SU-DHL-6 (cell line): ENCODE measurements around the gene LIG3.
"Not testable (repeated sequence)": the region's sequence is repeated elsewhere in the genome, so short reads cannot be mapped to it uniquely, and the experiment has no call there.

Source experiments
- H2AFZ ChIP-seq: fragments of 200-600 bp; sonication (generic); 2 replicates; pipeline ENCODE4 v1.6.1; 2014; ENCODE audit warnings: low read depth, mild to moderate bottlenecking, moderate library complexity, mixed read lengths, antibody characterized with exemption, low read length; ENCODE audit not compliant: severe bottlenecking
- H3F3A ChIP-seq: fragments of 200-600 bp; shearing (Covaris generic); 2 replicates; pipeline ENCODE4 v1.6.0; 2016; ENCODE audit warnings: antibody characterized with exemption, mild to moderate bottlenecking; ENCODE audit not compliant: insufficient read depth
- H3K27ac ChIP-seq: fragments of 200-600 bp; sonication (generic); 2 replicates; pipeline ENCODE4 v1.5.1; 2016; ENCODE audit warnings: low read depth, mild to moderate bottlenecking, low read length, moderate library complexity, mixed read lengths
- H3K27me3 ChIP-seq: fragments of 200-600 bp; sonication (generic), shearing (Covaris generic); 2 replicates; pipeline ENCODE4 v1.6.0; 2014; ENCODE audit warnings: mild to moderate bottlenecking, low read length
- H3K36me3 ChIP-seq: fragments of 200-600 bp; sonication (generic); 2 replicates; pipeline ENCODE4 v1.6.1; 2014; ENCODE audit warnings: mild to moderate bottlenecking, low read length, mixed read lengths
- H3K4me2 ChIP-seq: fragments of 300-600, 200-600 bp; shearing (Covaris generic), sonication (generic); 2 replicates; pipeline ENCODE4 v1.6.0; 2014; ENCODE audit warnings: low read length, low read depth, mild to moderate bottlenecking; ENCODE audit not compliant: poor library complexity, severe bottlenecking
- H3K4me3 ChIP-seq: fragments of 200-600 bp; sonication (generic); 2 replicates; pipeline ENCODE4 v1.5.1; 2014; ENCODE audit warnings: antibody characterized with exemption, low read length, mild to moderate bottlenecking, mixed read lengths; ENCODE audit not compliant: insufficient read depth, poor library complexity, severe bottlenecking
- H3K79me2 ChIP-seq: fragments of 200-600 bp; sonication (generic); 2 replicates; pipeline ENCODE4 v1.6.1; 2014; ENCODE audit warnings: mild to moderate bottlenecking, low read length, moderate library complexity; ENCODE audit not compliant: insufficient read depth
- H3K9ac ChIP-seq: fragments of 200-600 bp; sonication (generic); 2 replicates; pipeline ENCODE4 v1.7.0; 2014; ENCODE audit warnings: mild to moderate bottlenecking, low read length
- H3K9me2 ChIP-seq: fragments of 200-600 bp; sonication (generic); replicated peaks from 2 replicates; pipeline ENCODE4 v1.6.1; 2014; ENCODE audit warnings: low read length; ENCODE audit not compliant: insufficient read depth
- H3K9me3 ChIP-seq: fragments of 200-600 bp; sonication (generic); 2 replicates; pipeline ENCODE4 v1.6.1; 2014; ENCODE audit warnings: low read length, mixed read lengths; ENCODE audit not compliant: insufficient read depth
- H4K20me1 ChIP-seq: fragments of 200-600 bp; sonication (generic); 2 replicates; pipeline ENCODE4 v1.6.1; 2014; ENCODE audit warnings: low read depth, mild to moderate bottlenecking, antibody characterized with exemption, low read length, moderate library complexity, mixed read lengths
- EZH2phosphoT487 ChIP-seq: fragments of 200-600 bp; sonication (generic), shearing (Covaris generic); conservative IDR thresholded peaks from 2 replicates; pipeline ENCODE4 v1.6.1; 2018; ENCODE audit warnings: mild to moderate bottlenecking, antibody characterized with exemption, low read length, moderate library complexity, mixed read lengths
- TF ChIP-seq, protein P1 (sequence below): fragments of 200-600 bp; sonication (generic); IDR thresholded peaks from one replicate; pipeline ENCODE4 v1.5.1; 2017; ENCODE audit warnings: antibody characterized with exemption, mild to moderate bottlenecking, low read length, moderate library complexity; ENCODE audit not compliant: insufficient read depth, poor library complexity, severe bottlenecking

Gene LIG3

GRCh38 chr17:34980353-34980680, at the start of gene LIG3:
LIG3 (plus strand) TSS chr17:34980512; CDS start chr17:34983006, 2,494 bp downstream.
- Histone ChIP-seq H2AFZ (peak within 1 kb of the TSS; percentile 99), H3K36me3 (no peaks in the 10 kb centered on the region), H3K79me2 (peaks cover 10% of the 10 kb centered on the region; the same call in 1 of the 2 replicates), H4K20me1 (no peaks in the 10 kb centered on the region), H3K9ac (peak within 1 kb of the TSS; percentile 93), H3K27ac (peak within 1 kb of the TSS; percentile 85), H3K4me2 (peak within 1 kb of the TSS; percentile 97), H3K4me3 (peak within 1 kb of the TSS; percentile 80), H3K9me3 (no peaks in the 10 kb centered on the region), H3K9me2 (no peaks in the 10 kb centered on the region), H3K27me3 (no peaks in the 10 kb centered on the region), H3F3A (no peaks in the 10 kb centered on the region)
- TF ChIP-seq, protein P1, sequence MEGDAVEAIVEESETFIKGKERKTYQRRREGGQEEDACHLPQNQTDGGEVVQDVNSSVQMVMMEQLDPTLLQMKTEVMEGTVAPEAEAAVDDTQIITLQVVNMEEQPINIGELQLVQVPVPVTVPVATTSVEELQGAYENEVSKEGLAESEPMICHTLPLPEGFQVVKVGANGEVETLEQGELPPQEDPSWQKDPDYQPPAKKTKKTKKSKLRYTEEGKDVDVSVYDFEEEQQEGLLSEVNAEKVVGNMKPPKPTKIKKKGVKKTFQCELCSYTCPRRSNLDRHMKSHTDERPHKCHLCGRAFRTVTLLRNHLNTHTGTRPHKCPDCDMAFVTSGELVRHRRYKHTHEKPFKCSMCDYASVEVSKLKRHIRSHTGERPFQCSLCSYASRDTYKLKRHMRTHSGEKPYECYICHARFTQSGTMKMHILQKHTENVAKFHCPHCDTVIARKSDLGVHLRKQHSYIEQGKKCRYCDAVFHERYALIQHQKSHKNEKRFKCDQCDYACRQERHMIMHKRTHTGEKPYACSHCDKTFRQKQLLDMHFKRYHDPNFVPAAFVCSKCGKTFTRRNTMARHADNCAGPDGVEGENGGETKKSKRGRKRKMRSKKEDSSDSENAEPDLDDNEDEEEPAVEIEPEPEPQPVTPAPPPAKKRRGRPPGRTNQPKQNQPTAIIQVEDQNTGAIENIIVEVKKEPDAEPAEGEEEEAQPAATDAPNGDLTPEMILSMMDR: no peak
- TF ChIP-seq EZH2phosphoT487: no peak

DNA sequence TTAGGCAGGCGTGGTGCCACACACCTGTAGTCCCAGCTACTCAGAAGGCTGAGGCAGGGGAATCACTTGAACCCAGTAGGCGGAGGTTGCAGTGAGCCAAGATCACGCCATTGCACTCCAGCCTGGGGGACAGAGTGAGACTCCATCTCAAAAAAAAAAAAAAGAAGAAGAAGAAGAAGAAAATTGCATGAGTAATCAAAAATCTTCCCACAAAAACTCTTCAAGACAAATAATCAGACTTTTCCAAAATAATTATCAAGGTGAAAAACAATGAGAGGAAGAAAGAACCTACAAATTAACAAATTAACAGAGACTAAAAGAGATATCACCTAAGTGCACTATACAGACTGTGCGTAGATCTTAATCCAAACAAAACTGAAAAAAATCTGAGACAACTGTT, 29.5 kb upstream of the LIG3 start:
- H3F3A ChIP-seq, H3K9me3 ChIP-seq, H3K27me3 ChIP-seq, H4K20me1 ChIP-seq, H3K4me2 ChIP-seq, H3K9me2 ChIP-seq, H2AFZ ChIP-seq, H3K4me3 ChIP-seq, H3K9ac ChIP-seq, H3K27ac ChIP-seq, H3K79me2 ChIP-seq, H3K36me3 ChIP-seq: not testable (repeated sequence)

GRCh38 chr17:34958438-34958837, 21.9 kb upstream of the LIG3 start:
- Histone ChIP-seq H3K27ac (no peak overlapping the region), H2AFZ (no peak overlapping the region), H3K36me3 (peaks cover 3% of the 10 kb centered on the region; the same call in 1 of the 2 replicates), H4K20me1 (no peaks in the 10 kb centered on the region), H3K4me2 (no peak overlapping the region), H3F3A (no peaks in the 10 kb centered on the region), H3K4me3 (no peak overlapping the region), H3K9me2 (no peaks in the 10 kb centered on the region), H3K9me3 (no peaks in the 10 kb centered on the region), H3K79me2 (peaks cover 19% of the 10 kb centered on the region), H3K27me3 (no peaks in the 10 kb centered on the region), H3K9ac (no peak overlapping the region)
- TF ChIP-seq, protein P1: no peak
- no peak for TF ChIP-seq EZH2phosphoT487

DNA sequence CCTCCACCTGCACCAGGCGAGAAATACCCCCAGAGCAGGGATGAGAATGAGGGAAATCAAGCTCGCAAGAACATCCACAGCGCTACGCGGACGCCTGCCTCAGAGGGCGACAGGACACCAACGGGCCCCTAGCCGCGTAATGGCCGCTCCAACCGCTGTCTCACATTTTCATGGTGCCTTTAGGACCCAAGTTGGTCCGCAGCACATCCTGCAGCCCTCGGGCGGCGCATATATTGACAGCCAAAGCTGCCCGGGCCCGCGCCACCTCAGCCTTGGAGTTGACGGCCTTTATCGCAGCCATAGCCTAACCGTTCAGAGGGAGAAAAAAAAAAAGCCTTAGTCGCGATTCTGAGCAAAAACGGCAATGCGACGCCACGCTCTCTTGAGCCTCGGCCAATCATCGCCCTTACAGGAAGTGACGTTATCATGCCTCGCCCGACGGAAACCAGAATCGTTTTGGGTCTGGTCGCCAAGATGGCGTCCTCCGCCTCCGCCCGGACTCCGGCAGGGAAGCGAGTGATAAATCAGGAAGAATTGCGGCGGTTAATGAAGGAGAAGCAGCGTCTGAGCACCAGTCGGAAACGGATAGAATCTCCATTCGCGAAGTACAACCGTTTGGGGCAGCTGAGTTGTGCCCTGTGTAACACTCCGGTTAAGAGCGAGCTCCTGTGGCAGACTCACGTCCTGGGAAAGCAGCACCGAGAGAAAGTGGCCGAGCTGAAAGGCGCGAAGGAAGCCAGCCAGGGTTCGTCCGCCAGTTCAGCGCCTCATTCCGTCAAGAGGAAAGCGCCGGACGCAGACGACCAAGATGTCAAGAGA, 19.0 kb upstream of the LIG3 start, which contains the start of the genes CCT6B and ZNF830:
TSS of gene CCT6B (minus strand) at position 368 of the 819 bp plus-strand sequence. CDS start at position 301, 67 bp downstream.
TSS of gene ZNF830 (plus strand) at position 448 of the 819 bp plus-strand sequence. CDS start at position 475, 27 bp downstream.
- Histone ChIP-seq H3F3A (no peaks in the 10 kb centered on the region), H3K27ac (peak within 1 kb of the TSS; percentile 42), H3K4me3 (peak within 1 kb of the TSS; percentile 85), H3K27me3 (no peaks in the 10 kb centered on the region), H3K36me3 (peaks cover 9% of the 10 kb centered on the region; the same call in 1 of the 2 replicates), H2AFZ (peak within 1 kb of the TSS; percentile 87), H3K9me3 (no peaks in the 10 kb centered on the region), H3K79me2 (peaks cover 22% of the 10 kb centered on the region), H4K20me1 (no peaks in the 10 kb centered on the region), H3K9me2 (no peaks in the 10 kb centered on the region), H3K4me2 (peak within 1 kb of the TSS; percentile 72), H3K9ac (peak within 1 kb of the TSS; percentile 78)
- TF ChIP-seq EZH2phosphoT487: no peak
- TF ChIP-seq, protein P1: no peak
